AG08396 (cell line): ENCODE measurements around the gene EMSY.
"Not testable (repeated sequence)": the region's sequence is repeated elsewhere in the genome, so short reads cannot be mapped to it uniquely, and the experiment has no call there.

Experiments used
- DNase-seq: peaks from one replicate; pipeline ENCODE4 v3.0.0; 2012; ENCODE audit warnings: low spot score, mixed read lengths

Gene EMSY, protein sequence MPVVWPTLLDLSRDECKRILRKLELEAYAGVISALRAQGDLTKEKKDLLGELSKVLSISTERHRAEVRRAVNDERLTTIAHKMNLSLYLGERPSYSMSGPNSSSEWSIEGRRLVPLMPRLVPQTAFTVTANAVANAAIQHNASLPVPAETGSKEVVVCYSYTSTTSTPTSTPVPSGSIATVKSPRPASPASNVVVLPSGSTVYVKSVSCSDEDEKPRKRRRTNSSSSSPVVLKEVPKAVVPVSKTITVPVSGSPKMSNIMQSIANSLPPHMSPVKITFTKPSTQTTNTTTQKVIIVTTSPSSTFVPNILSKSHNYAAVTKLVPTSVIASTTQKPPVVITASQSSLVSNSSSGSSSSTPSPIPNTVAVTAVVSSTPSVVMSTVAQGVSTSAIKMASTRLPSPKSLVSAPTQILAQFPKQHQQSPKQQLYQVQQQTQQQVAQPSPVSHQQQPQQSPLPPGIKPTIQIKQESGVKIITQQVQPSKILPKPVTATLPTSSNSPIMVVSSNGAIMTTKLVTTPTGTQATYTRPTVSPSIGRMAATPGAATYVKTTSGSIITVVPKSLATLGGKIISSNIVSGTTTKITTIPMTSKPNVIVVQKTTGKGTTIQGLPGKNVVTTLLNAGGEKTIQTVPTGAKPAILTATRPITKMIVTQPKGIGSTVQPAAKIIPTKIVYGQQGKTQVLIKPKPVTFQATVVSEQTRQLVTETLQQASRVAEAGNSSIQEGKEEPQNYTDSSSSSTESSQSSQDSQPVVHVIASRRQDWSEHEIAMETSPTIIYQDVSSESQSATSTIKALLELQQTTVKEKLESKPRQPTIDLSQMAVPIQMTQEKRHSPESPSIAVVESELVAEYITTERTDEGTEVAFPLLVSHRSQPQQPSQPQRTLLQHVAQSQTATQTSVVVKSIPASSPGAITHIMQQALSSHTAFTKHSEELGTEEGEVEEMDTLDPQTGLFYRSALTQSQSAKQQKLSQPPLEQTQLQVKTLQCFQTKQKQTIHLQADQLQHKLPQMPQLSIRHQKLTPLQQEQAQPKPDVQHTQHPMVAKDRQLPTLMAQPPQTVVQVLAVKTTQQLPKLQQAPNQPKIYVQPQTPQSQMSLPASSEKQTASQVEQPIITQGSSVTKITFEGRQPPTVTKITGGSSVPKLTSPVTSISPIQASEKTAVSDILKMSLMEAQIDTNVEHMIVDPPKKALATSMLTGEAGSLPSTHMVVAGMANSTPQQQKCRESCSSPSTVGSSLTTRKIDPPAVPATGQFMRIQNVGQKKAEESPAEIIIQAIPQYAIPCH (N-terminal part only)

GRCh38 chr11:76444384-76445120, at the start of gene EMSY:
Gene EMSY (plus strand): TSS chr11:76445018. CDS start chr11:76446939, 1,921 bp downstream.
- DNase-seq, result peak; percentile 95

DNA sequence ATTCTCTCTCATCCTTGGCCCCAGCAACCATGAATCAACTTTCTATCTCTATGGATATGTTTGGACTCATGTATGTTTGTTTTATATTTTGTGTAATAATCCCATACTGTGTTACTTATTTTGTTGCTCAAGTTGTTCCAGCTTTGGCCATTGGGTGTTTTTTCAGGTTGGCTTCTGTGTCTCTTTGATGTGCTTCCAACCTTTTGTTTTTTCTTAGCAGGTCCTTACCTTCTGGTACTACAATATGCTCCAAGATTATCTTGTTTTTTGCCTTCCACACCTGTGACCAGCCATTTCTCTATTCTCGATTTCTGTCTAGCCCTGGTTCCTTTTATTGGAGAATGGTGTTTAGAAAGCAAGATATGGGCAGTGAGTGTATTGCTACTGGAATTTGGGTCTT, 49.5 kb upstream of the EMSY start:
- DNase-seq, result no peak

- no peak for DNase-seq
Observed at GRCh38 chr11:76397383-76397782, 47.4 kb upstream of the EMSY start.

- DNase-seq, result no peak
Observed at GRCh38 chr11:76400967-76401366, 43.9 kb upstream of the EMSY start.

- DNase-seq, result not testable (repeated sequence)
Observed at GRCh38 chr11:76401484-76401883, 43.3 kb upstream of the EMSY start.

DNA sequence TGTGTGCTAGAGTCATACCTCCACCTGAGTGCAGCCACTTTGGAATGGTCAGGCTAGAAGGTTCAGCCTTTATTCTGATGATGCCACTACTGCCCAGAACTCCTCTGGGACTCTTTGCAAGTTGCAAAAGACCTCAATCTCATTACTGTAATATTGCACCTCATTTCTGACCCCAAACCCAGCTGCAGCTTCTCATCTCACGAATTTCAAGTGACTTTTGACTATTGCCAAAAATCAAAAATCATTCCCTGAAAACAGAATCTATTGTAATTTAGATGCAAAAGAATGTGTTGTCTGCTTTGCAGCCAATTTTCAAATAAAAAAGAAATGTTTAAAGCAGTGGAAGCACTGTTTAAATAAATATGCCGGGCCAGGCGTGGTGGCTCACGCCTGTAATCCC, 38.5 kb upstream of the EMSY start:
- no peak for DNase-seq

DNA sequence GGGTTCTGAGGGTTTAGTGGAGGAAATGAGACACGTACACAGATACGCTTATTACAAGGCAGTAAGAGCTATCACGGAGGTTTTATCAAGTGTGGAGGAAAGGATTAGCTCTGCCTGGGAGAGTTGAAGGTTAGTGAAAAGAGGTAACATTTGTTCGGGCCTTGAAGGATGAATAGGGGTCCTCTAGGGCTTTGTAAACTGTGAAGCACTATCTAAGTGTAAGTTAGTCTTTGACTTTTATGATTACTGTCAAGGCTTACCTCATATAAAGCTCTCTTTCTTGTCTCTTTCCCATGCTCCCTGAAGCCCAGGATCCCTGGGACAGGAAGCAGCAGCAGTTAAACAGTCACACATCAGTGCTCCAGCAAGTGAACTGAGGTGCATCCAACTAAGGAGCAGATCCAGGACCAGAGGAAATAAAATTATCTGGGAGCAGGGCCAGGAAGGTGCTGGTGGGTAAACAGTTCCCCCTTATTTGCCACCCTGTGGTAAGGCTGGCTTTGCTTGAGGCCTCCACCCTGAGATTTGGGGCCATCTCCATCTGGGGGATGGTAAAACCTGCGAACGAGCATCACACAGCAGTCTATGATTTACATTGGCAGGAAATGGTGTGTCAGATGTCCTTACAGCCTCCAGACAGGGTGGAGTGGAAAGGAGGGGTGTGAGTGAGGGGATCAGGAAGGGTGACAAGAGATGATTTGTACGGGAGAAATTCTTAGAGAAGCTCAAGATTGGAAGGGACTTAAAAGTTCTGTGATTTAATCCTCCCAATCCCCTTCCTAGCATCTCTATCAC, 36.5 kb upstream of the EMSY start:
- no peak for DNase-seq

DNA sequence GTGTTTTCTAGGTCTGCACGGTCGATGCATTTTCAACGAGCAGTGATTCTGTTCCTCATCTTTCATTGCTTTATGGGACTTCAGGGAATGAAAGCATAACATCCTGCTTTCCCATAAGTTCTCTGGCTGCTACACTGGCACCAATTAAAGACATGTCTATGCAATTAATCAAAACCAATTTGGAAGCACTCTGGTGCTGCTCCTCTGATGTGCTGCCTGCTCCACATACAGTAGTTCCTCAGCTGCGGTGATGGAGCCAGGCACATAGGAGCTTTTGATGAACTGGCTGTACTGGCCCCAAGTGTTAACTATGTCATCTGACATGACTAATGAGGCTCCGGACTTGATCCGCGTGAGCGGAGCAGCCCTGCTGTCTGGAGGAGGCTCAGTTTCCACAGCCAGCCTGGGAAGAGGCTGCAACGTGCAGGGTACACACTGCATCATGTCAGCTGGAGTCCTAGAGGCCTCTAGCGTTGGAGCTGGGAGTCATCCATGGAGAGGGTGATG, 33.9 kb upstream of the EMSY start:
- DNase-seq, result no peak

DNA sequence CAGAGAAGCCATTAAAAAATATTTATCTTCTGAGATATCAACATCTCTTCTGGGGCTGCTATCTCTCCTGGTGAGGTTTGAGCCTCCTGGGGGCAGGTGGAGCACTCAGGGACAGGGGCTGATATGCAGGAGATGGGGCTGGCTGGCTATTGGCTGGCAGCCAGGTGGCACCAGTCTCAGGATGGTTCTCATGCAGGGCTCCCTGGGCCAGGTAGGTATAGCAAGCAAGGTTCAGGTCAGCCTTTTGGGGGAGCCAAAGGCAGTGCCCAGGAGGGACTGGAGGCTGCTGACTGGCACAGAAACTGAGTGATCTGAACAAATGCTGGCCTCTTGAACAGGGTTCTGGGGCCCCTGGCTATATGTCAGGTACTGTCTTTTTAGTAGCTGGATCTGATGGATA, 29.7 kb upstream of the EMSY start:
- no peak for DNase-seq

DNA sequence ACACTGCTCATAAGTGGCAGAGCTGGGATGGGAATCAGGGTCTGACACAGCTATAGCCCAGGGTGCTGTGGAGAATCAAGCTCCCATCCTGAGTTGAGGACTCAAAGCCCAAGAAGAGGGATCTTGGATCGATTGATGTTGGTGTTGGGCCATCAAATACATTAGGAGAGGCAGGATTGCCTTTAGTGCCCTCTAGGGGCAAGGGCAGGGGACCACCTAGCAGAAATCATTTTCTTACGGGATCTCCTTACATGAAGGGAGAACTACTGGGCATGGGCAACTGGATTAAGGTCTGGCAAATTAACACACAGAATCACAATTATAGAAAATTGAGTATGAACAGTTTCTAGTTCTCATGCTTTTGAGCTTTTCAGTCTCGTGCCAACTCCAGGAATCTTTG, 24.9 kb upstream of the EMSY start:
- no peak for DNase-seq

GRCh38 chr11:76424379-76424778, 20.4 kb upstream of the EMSY start:
- no peak for DNase-seq

- DNase-seq, result no peak
Observed at GRCh38 chr11:76424891-76425290, 19.9 kb upstream of the EMSY start.

GRCh38 chr11:76426660-76427059, 18.2 kb upstream of the EMSY start:
- no peak for DNase-seq

GRCh38 chr11:76436020-76436419, 8.8 kb upstream of the EMSY start:
- no peak for DNase-seq

- no peak for DNase-seq
Observed at GRCh38 chr11:76443268-76443980, 1.4 kb upstream of the EMSY start.

- no peak for DNase-seq
Observed at GRCh38 chr11:76444065-76444383, 794 bp upstream of the EMSY start.

DNA sequence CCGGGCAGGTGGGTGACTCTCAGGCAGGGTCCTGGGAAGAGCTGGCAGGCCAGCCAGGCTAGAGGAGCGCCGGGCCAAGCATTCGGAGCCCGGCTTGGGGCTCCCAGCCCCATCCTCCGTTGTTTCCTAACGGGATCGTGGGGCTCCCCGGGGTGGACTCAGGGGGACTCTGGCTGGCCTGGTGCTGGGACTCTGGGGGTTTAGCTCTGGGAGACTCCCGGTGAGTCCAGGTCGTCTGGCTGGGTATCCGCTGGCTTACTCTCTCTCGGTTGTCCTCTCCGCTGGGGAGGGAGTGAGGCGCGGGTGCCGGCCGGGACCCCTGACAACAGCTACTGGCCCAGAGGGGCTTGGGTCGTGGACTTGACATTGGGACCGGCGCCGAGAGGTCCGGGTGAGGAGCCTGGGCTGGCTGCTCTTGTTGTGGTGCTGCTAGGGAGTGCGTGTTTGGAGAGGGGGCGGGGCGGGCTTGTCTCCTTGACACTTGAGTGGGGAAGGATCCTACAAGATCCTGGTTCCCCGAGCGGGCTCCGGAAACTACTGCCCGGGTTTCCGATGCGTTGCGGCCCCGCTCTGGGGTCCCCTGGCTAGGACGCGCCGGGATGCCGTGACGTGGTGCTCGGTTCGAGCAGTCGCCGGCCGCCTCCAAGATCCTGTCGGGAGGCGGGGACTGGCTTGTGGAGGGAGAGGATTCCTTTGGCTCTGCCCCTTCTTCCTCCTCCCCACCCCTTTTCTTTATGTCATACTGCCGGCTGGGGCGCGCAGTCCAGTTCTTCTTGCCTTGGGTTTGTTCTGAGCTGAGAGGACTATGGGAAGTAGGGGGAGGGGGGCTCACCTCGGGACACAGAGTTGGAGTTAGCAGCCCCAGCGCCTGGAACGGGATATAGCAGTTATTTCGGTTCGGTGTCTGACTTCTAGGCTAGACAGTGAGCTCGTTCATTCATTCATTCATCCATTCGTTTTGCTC, 585 bp downstream of the EMSY start:
- peak; percentile 84 for DNase-seq

GRCh38 chr11:76448506-76448905, 3.7 kb downstream of the EMSY start:
- no peak for DNase-seq

DNA sequence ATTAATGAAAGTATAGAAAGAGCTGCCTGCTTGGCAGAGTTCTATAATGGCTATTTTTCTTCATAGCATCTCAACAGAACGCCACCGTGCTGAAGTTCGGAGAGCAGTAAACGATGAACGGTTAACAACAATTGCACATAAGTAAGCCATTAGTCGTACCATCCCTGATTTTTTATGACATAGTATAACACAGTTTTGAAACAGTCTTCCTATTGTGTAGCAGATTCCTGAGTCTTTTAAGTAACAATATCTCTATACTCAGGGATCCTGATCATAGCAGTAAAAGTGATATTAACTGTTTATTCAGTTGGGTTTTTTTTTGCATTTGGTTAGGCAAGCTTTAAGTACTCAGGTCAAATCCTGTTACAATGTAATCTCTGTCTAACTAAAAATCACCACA, 8.4 kb downstream of the EMSY start:
- no peak for DNase-seq
